OCI-LY7 (cell line): ENCODE data around the gene FLNB. TPM values are rescaled to one million over a fixed set of nuclear protein-coding genes. Genes with fewer than 3 reads are reported as not detected.

Experiments used
- BruUV-seq: library from RNA; stranded (reverse); fragments of 400-500 nt; replicated peaks from 2 replicates; lab custom pipeline; 2021; lab: Mats Ljungman, UMichigan
- CTCF ChIA-PET: fragments of 300-600 bp; sonication (Branson Sonifier 250); formaldehyde crosslinking; loops from one replicate; lab custom pipeline; 2022; ENCODE audit warnings: antibody characterized with exemption; ENCODE audit not compliant: unreplicated experiment; lab: Charles Lee
- POLR2A ChIA-PET: fragments of 300-600 bp; sonication (Branson Sonifier 250); formaldehyde crosslinking; loops from one replicate; lab custom pipeline; 2022; ENCODE audit warnings: antibody characterized with exemption; lab: Charles Lee
- DNase-seq: peaks from one replicate; pipeline ENCODE4 v3.0.0-alpha.2; 2015; ENCODE audit warnings: low spot score
- H2AFZ ChIP-seq: fragments of 200-600 bp; sonication (generic), shearing (Covaris generic); 2 replicates; pipeline ENCODE4 v1.6.1; 2014; ENCODE audit warnings: mild to moderate bottlenecking, antibody characterized with exemption, low read length, moderate library complexity
- H3K27ac ChIP-seq: fragments of 200-600 bp; sonication (generic); 2 replicates; pipeline ENCODE4 v1.5.1; 2014; ENCODE audit warnings: mixed run types, low read depth, mild to moderate bottlenecking, moderate library complexity, low read length, inconsistent platforms; ENCODE audit not compliant: poor library complexity, severe bottlenecking
- H3K36me3 ChIP-seq: fragments of 200-600 bp; sonication (generic); 2 replicates; pipeline ENCODE4 v1.6.1; 2014; ENCODE audit warnings: mild to moderate bottlenecking, antibody characterized with exemption, low read length, moderate library complexity, mixed read lengths; ENCODE audit not compliant: insufficient read depth
- H3K4me1 ChIP-seq: fragments of 200-600 bp; sonication (generic); 2 replicates; pipeline ENCODE4 v1.5.1; 2014; ENCODE audit warnings: mild to moderate bottlenecking, low read length; ENCODE audit not compliant: insufficient read depth, poor library complexity, severe bottlenecking
- H3K4me2 ChIP-seq: fragments of 200-600 bp; sonication (generic); 2 replicates; pipeline ENCODE4 v1.6.1; 2014; ENCODE audit warnings: mild to moderate bottlenecking, low read length
- H3K4me3 ChIP-seq: fragments of 200-600 bp; sonication (generic); 2 replicates; pipeline ENCODE4 v1.5.1; 2014; ENCODE audit warnings: mild to moderate bottlenecking, low read depth, low read length; ENCODE audit not compliant: poor library complexity, severe bottlenecking
- H3K79me2 ChIP-seq: fragments of 200-600 bp; sonication (generic); 2 replicates; pipeline ENCODE4 v1.6.1; 2016; ENCODE audit warnings: low read depth, mild to moderate bottlenecking, low read length, moderate library complexity, mixed read lengths; ENCODE audit not compliant: insufficient read depth
- H3K9me2 ChIP-seq: fragments of 200-600 bp; sonication (generic); 2 replicates; pipeline ENCODE4 v1.6.1; 2016; ENCODE audit warnings: mild to moderate bottlenecking, low read length, mixed read lengths; ENCODE audit not compliant: insufficient read depth
- H3K9me3 ChIP-seq: fragments of 200-600 bp; sonication (generic); 2 replicates; pipeline ENCODE4 v1.6.1; 2014; ENCODE audit warnings: mild to moderate bottlenecking, mixed run types, low read length, mixed read lengths
- H4K20me1 ChIP-seq: fragments of 200-600 bp; sonication (generic); 2 replicates; pipeline ENCODE4 v1.6.1; 2014; ENCODE audit warnings: mild to moderate bottlenecking, antibody characterized with exemption, low read length, moderate library complexity, mixed read lengths; ENCODE audit not compliant: insufficient read depth
- EZH2phosphoT487 ChIP-seq: fragments of 200-600 bp; sonication (generic); IDR thresholded peaks from 2 replicates; pipeline ENCODE4 v1.6.1; 2018; ENCODE audit warnings: low read depth, borderline replicate concordance, mild to moderate bottlenecking, mixed run types, antibody characterized with exemption, low read length, moderate library complexity, mixed read lengths
- intact Hi-C: fragments of 100-400 bp; cut with micrococcal nuclease; formaldehyde crosslinking; loops from one replicate; pipeline ENCODE4 v1.10.0; 2022; ENCODE audit not compliant: unreplicated experiment
- total RNA-seq, 2 experiments: library from RNA; depleted of rRNA in 1 of 2; stranded (reverse); fragments of >200 nt in 1 of 2; shearing (Covaris generic) in 1 of 2; gene quantifications; 2 replicates each; pipeline ENCODE4 v1.2.3, GENCODE V29; 2014 to 2022
- TF ChIP-seq, protein P1 (sequence below): fragments of 200-600 bp; sonication (generic); conservative IDR thresholded peaks from 2 replicates; pipeline ENCODE4 v1.5.1; 2014; ENCODE audit warnings: mild to moderate bottlenecking, antibody characterized with exemption, low read length, moderate library complexity, mixed read lengths

FLNB gene
- total RNA-seq, 2 experiments from 2014 or later: 29.9 to 39.1 TPM

DNA sequence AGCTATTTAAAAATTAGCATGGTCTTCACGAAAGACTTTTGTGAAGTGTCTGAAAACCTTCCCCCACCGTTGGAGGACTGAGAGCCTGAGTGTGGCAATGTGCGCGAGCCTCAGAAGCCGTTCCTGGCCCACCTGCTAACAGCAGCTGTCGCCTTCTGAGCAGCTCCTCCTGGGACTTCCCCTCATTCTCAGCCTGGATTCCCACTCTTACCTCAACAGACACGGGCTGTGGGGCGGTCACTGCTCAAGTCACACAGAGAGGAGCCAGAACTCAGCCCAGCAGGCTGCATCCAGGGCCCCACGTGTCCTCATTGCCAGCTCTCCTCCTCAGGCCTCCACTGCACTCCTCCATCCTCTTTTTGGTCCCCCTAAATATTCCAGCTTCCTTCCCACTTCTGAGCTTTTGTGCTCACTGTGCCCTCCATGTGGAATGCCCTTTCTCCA, 194.7 kb downstream of the FLNB start:
- intact Hi-C loops: no loop called here
- Histone ChIP-seq H4K20me1 (no peaks in the 10 kb centered on the region), H3K9me3 (no peaks in the 10 kb centered on the region), H3K79me2 (no peaks in the 10 kb centered on the region), H3K4me2 (no peak overlapping the region), H3K9me2 (no peaks in the 10 kb centered on the region), H2AFZ (no peak overlapping the region), H3K4me3 (no peak overlapping the region), H3K36me3 (no peaks in the 10 kb centered on the region), H3K27ac (no peak overlapping the region), H3K4me1 (peaks cover 17% of the 10 kb centered on the region)
- no TSS peak for BruUV-seq
- ChIA-PET CTCF (interaction anchor here (1.8 to 2.0 kb wide), 2 partner anchors 12 to 14 kb away, joined by 4 to 7 read pairs; no protein-coding TSS in a partner anchor), POLR2A (interaction anchor here (1.1 to 3.1 kb wide), 3 partner anchors 11 to 21 kb away, joined by 3 to 26 read pairs (median 4); no protein-coding TSS in a partner anchor)
- DNase-seq: peak; percentile 10
- no peak for TF ChIP-seq EZH2phosphoT487
- TF ChIP-seq, protein P1, sequence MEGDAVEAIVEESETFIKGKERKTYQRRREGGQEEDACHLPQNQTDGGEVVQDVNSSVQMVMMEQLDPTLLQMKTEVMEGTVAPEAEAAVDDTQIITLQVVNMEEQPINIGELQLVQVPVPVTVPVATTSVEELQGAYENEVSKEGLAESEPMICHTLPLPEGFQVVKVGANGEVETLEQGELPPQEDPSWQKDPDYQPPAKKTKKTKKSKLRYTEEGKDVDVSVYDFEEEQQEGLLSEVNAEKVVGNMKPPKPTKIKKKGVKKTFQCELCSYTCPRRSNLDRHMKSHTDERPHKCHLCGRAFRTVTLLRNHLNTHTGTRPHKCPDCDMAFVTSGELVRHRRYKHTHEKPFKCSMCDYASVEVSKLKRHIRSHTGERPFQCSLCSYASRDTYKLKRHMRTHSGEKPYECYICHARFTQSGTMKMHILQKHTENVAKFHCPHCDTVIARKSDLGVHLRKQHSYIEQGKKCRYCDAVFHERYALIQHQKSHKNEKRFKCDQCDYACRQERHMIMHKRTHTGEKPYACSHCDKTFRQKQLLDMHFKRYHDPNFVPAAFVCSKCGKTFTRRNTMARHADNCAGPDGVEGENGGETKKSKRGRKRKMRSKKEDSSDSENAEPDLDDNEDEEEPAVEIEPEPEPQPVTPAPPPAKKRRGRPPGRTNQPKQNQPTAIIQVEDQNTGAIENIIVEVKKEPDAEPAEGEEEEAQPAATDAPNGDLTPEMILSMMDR: no peak

DNA sequence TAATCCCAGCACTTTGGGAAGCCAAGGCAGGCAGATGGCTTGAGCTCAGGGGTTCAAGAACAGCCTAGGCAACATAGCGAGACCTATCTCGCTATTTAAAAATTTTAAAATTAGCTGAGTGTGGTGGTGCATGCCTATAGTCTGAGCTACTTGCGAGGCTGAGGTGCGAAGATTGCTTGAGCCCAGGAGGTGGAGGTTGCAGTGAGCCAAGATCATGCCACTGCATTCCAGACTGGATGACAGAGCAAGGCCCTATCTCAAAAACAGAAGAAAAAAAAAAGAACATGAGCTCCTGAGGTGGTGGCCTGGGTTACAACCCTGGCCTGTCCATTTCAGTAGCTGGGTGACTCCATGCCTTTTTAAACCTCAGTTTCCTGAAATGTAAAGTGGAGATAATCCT, 195.3 kb downstream of the FLNB start:
- intact Hi-C loops: no loop called here
- ChIA-PET POLR2A (interaction anchor here (0.7 to 3.1 kb wide), 3 partner anchors 10 to 20 kb away, joined by 3 to 26 read pairs (median 3); no protein-coding TSS in a partner anchor), CTCF (interaction anchor here (1.8 to 2.0 kb wide), 2 partner anchors 11 to 13 kb away, joined by 4 to 7 read pairs; no protein-coding TSS in a partner anchor)
- BruUV-seq: no TSS peak
- no peaks in the 10 kb centered on the region for H3K9me2 ChIP-seq
- no peak overlapping the region for H2AFZ ChIP-seq
- H3K4me2 ChIP-seq: no peak overlapping the region
- peaks cover 11% of the 10 kb centered on the region for H3K4me1 ChIP-seq
- H3K9me3 ChIP-seq: no peaks in the 10 kb centered on the region
- no peaks in the 10 kb centered on the region for H3K79me2 ChIP-seq
- no peak for TF ChIP-seq EZH2phosphoT487
- TF ChIP-seq, protein P1: no peak
- H3K27ac ChIP-seq: no peak overlapping the region
- H4K20me1 ChIP-seq: no peaks in the 10 kb centered on the region
- no peaks in the 10 kb centered on the region for H3K36me3 ChIP-seq
- no peak for DNase-seq
- H3K4me3 ChIP-seq: no peak overlapping the region

DNA sequence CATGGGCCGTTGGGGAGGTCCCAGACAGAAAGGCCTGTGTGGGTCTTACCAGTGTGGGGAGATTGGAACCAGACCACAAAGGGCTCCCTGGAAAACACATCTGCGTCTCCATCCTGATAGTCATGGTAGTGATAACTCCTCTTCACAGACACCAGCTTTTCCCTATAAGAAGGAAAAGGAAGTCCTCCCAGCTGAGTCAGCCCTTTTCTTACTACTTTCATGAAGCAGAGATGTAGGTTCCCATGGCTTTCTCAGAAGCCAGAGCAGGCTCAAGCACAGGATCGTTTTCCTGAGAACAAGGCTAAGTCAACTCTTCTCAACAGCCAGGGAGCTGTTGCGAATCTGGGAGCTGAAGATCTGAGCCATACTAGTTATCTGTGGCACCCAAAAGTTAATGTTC, 196.5 kb downstream of the FLNB start:
- no TSS peak for BruUV-seq

More for the DNA sequence above, 196.5 kb downstream of the FLNB start:
- no peaks in the 10 kb centered on the region for H3K9me3 ChIP-seq
- no peak overlapping the region for H3K4me2 ChIP-seq
- ChIA-PET POLR2A (interaction anchor here (1.2 to 1.4 kb wide), 2 partner anchors 8 to 10 kb away, joined by 4 to 6 read pairs; no protein-coding TSS in a partner anchor), CTCF (interaction anchor here (0.7 kb wide), 1 partner anchor 219 kb away, joined by 5 read pairs; no protein-coding TSS in a partner anchor)
- TF ChIP-seq, protein P1: no peak
- TF ChIP-seq EZH2phosphoT487: no peak
- intact Hi-C loops: no loop called here
- H3K4me1 ChIP-seq: peaks cover 8% of the 10 kb centered on the region
- H2AFZ ChIP-seq: no peak overlapping the region
- no peaks in the 10 kb centered on the region for H3K9me2 ChIP-seq
- no peak overlapping the region for H3K27ac ChIP-seq
- H4K20me1 ChIP-seq: no peaks in the 10 kb centered on the region
- H3K36me3 ChIP-seq: no peaks in the 10 kb centered on the region
- no peaks in the 10 kb centered on the region for H3K79me2 ChIP-seq
- DNase-seq: no peak
- H3K4me3 ChIP-seq: no peak overlapping the region
